Measurements from ENCODE around the gene FSIP1. TPM values are rescaled to one million over a fixed set of nuclear protein-coding genes. Genes with fewer than 3 reads are reported as not detected.

FSIP1 gene
- total RNA-seq, 1 experiment from 2014 or later = 1.3 TPM

- no peak overlapping the region for H3K4me3 ChIP-seq (ENCODE audit: low read depth, low read length)
- H3K4me3 Mint-ChIP-seq (ENCODE audit: unreplicated experiment) = no peak overlapping the region
- ChIA-PET CTCF (interaction anchor here (0.5 to 0.7 kb wide), 2 partner anchors 183 to 363 kb away, joined by 6 to 13 read pairs; partner anchors contain the start of gene FSIP1), POLR2A (no interaction called here)
- no peaks in the 10 kb centered on the region for H3K27me3 ChIP-seq (replicated peaks; ENCODE audit: control insufficient read depth, insufficient read depth, low read length)
- H3K27ac Mint-ChIP-seq (ENCODE audit: unreplicated experiment) = peak overlapping the region; percentile 37
- peaks cover 18% of the 10 kb centered on the region for H3K4me1 ChIP-seq
- peaks cover 32% of the 10 kb centered on the region for H3K4me1 Mint-ChIP-seq (ENCODE audit: low read depth, unreplicated experiment)
- no peak for DNase-seq
- BruUV-seq (replicated peaks) = no TSS peak
- intact Hi-C loops (cut with micrococcal nuclease; ENCODE audit: unreplicated experiment) = no loop called here
- no peaks in the 10 kb centered on the region for H3K27me3 Mint-ChIP-seq (ENCODE audit: insufficient read depth, unreplicated experiment)
- no peaks in the 10 kb centered on the region for H3K36me3 ChIP-seq (ENCODE audit: control insufficient read depth, insufficient read depth, low read length)
- no peaks in the 10 kb centered on the region for H3K9me3 Mint-ChIP-seq (ENCODE audit: unreplicated experiment)
- no peak for TF ChIP-seq CTCF (IDR thresholded peaks at IDR 0.05; ENCODE audit: insufficient read depth in 1 of 2, low read depth in 1 of 2, low read length in 1 of 2, severe bottlenecking in 1 of 2, unreplicated experiment in 1 of 2)
- peaks cover 49% of the 10 kb centered on the region for H3K36me3 Mint-ChIP-seq (ENCODE audit: insufficient read depth, unreplicated experiment)
- no peaks in the 10 kb centered on the region for H3K9me3 ChIP-seq
Measured at GRCh38 chr15:39598958-39599845, 183.4 kb downstream of the FSIP1 start.

GRCh38 chr15:39598186-39598850 is 184.3 kb downstream of the FSIP1 start:
- peaks cover 18% of the 10 kb centered on the region for H3K4me1 ChIP-seq
- Mint-ChIP-seq H3K4me1 (ENCODE audit: low read depth, unreplicated experiment) (peaks cover 32% of the 10 kb centered on the region), H3K36me3 (ENCODE audit: insufficient read depth, unreplicated experiment) (peaks cover 58% of the 10 kb centered on the region), H3K4me3 (ENCODE audit: unreplicated experiment) (no peak overlapping the region), H3K27me3 (ENCODE audit: insufficient read depth, unreplicated experiment) (no peaks in the 10 kb centered on the region), H3K27ac (ENCODE audit: unreplicated experiment) (peak overlapping the region; percentile 37), H3K9me3 (ENCODE audit: unreplicated experiment) (no peaks in the 10 kb centered on the region)
- no peaks in the 10 kb centered on the region for H3K9me3 ChIP-seq
- CTCF ChIA-PET = interaction anchor here (0.5 kb wide), 1 partner anchor 184 kb away, joined by 6 read pairs; the partner anchor contains the start of gene FSIP1
- POLR2A ChIA-PET = interaction anchor here (0.6 kb wide), 1 partner anchor 275 kb away, joined by 3 read pairs; no protein-coding TSS in a partner anchor
- H3K4me3 ChIP-seq (ENCODE audit: low read depth, low read length) = no peak overlapping the region
- intact Hi-C loops (cut with micrococcal nuclease; ENCODE audit: unreplicated experiment) = no loop called here
- no peak for DNase-seq
- no peak for TF ChIP-seq CTCF (IDR thresholded peaks at IDR 0.05; ENCODE audit: insufficient read depth in 1 of 2, low read depth in 1 of 2, low read length in 1 of 2, severe bottlenecking in 1 of 2, unreplicated experiment in 1 of 2)
- no peaks in the 10 kb centered on the region for H3K36me3 ChIP-seq (ENCODE audit: control insufficient read depth, insufficient read depth, low read length)
- no peaks in the 10 kb centered on the region for H3K27me3 ChIP-seq (replicated peaks; ENCODE audit: control insufficient read depth, insufficient read depth, low read length)
- no TSS peak for BruUV-seq (replicated peaks)

GRCh38 chr15:39597751-39598185 is 184.9 kb downstream of the FSIP1 start:
- H3K36me3 ChIP-seq (ENCODE audit: control insufficient read depth, insufficient read depth, low read length) = no peaks in the 10 kb centered on the region
- CTCF ChIA-PET = no interaction called here
- H3K9me3 ChIP-seq = no peaks in the 10 kb centered on the region
- intact Hi-C loops (cut with micrococcal nuclease; ENCODE audit: unreplicated experiment) = no loop called here
- POLR2A ChIA-PET = interaction anchor here (0.6 kb wide), 1 partner anchor 276 kb away, joined by 3 read pairs; no protein-coding TSS in a partner anchor
- peak overlapping the region; percentile 37 for H3K27ac Mint-ChIP-seq (ENCODE audit: unreplicated experiment)
- peaks cover 18% of the 10 kb centered on the region for H3K4me1 ChIP-seq
- H3K9me3 Mint-ChIP-seq (ENCODE audit: unreplicated experiment) = no peaks in the 10 kb centered on the region
- DNase-seq = no peak
- H3K36me3 Mint-ChIP-seq (ENCODE audit: insufficient read depth, unreplicated experiment) = peaks cover 63% of the 10 kb centered on the region
- BruUV-seq (replicated peaks) = no TSS peak
- H3K4me3 Mint-ChIP-seq (ENCODE audit: unreplicated experiment) = no peak overlapping the region
- H3K27me3 Mint-ChIP-seq (ENCODE audit: insufficient read depth, unreplicated experiment) = no peaks in the 10 kb centered on the region
- TF ChIP-seq CTCF (IDR thresholded peaks at IDR 0.05; ENCODE audit: insufficient read depth in 1 of 2, low read depth in 1 of 2, low read length in 1 of 2, severe bottlenecking in 1 of 2, unreplicated experiment in 1 of 2) = no peak
- H3K4me3 ChIP-seq (ENCODE audit: low read depth, low read length) = no peak overlapping the region
- peaks cover 32% of the 10 kb centered on the region for H3K4me1 Mint-ChIP-seq (ENCODE audit: low read depth, unreplicated experiment)
- no peaks in the 10 kb centered on the region for H3K27me3 ChIP-seq (replicated peaks; ENCODE audit: control insufficient read depth, insufficient read depth, low read length)

All from Caco-2 (cell line).